DMS 273 treated with DMSO at 0.1 percent for 48 hours (cell line): ENCODE measurements around the gene NAA60.
A peak's percentile ranks its signal among the peaks of the same experiment; 100 is the strongest.
"Not testable (repeated sequence)": the region's sequence is repeated elsewhere in the genome, so short reads cannot be mapped to it uniquely, and the experiment has no call there.

Experiments
- DNase-seq: peaks from one replicate; lab custom pipeline; 2025; lab: John Stamatoyannopoulos, UW

Gene NAA60

DNA sequence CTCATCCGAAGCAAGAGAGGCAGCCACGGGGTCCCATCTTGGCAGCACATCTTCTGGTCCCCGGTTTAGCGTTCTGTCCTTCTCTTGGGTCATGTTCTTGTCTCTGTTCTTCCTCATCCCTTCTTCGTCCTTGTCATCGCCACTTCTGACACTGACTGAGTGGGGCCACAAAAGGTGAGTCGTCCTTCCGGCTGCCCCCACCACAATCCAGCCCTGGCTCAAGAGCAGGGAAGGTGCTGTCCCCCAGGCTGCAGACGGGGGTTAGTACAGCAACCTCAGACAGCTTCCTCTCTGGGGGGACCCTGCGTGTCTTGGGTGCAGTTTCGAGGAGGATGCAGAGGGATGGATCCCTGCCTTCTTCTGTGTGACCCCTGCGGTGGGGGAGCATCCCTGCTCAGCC lies 21.8 kb downstream of the NAA60 start:
- no peak for DNase-seq

DNA sequence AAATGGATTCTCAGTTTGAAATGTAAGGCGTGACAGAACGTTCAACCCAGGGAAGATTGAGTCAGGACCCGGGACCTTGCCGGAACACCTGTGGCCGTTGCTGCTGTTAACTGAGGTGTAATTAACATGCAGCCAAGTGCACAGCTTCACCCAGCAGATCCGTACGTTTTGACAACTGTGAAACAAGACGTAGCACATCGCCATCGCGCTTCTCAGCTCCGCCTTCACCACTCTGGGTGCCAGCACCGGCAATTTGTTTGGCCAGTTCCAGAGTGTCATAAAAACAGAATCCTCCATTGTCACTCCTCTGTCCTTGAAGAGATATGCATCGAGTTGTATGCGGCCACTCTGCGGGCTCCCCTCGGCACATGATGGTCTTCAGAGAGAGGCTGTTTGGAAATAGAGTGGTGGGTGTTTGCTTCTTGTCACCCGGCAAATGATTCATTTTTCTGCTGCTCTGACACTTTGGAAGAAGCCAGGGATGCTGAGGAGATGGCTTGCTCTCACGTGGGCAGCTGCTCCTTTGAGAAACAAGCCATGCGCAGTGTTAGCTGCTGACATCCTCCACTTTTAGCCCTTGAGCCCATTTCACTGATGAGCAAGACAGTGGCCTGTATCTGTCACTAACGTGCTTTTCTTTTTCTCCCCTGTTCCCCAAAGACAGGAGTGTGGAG lies 22.6 kb downstream of the NAA60 start:
- DNase-seq: no peak

DNA sequence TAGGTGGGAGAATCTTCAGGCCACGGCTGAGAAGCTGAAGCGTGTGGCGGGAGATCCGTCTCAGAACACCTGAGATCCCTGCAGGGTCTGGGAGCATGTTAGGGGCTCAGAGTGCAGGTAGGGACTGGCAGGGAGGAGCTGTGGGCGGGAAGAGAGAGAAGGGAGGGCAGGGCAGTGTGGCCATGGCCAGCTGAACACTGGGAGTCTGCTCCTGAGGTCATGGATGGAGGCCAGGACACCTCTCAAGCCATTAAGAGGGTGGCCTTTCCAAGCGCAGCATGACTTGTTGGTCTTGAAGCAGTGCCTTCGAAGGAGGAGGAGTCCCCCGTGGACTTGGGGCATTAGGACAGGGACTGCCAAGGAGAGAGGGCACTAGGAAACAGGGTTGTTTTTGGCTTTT lies 23.7 kb downstream of the NAA60 start:
- DNase-seq: no peak

DNA sequence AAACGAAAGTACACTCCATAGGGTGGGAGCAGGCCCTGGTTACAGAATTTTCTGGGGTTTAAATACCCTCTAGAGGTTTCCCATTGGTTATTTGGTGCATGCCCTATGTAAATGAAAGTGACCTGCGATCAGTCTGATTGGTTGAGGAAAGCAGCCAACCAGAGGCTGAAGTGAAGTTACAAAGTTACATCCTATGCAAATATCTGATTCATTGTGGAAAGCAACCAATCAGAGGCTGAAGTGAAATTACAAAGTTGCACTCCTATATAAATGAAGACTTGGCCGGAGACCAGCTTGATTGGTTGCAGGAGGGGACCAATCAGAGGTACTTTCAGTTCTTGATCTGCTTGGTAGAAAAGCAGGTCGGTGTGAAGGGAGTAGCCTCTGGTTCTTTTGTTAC lies 24.4 kb downstream of the NAA60 start:
- peak; percentile 6 for DNase-seq

DNA sequence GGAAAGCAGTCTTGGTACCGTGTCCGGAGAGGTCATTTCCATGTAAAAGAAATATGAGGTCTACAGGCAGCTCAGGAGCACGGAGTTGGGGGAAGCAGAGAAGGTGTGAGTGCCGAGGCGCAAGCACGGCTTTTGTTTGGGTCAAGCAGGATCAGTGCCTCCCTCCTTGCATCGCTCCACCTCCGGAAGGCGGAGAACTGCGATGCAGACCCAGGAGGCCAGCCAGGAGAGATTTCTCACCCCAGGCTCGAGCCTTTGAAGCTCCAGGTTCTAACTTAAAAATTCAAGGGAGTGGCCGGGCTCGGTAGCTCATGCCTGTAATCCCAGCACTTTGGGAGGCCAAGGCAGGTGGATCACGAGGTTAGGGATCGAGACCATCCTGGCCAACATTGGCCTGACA lies 25.0 kb downstream of the NAA60 start:
- no peak for DNase-seq

DNA sequence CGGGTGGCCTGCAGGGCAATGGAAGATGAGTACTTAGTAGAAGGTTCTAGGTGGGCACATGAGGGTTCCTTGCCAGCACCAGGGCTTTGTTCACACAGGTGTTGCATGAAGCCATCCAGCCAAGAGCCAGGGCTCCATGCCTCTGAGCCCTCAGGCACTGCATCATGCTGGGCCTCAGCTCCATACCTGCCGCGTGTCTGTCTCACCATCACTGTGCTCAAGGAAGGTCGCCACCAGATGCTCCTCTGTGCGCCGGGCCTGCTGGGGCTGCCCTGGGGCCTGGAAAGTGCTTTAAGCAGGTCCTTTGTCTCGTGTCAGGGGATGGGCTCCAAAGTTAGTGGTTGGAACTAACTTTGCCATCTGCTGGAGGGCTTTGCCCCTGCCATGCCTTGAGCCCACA lies 26.3 kb downstream of the NAA60 start:
- no peak for DNase-seq

DNA sequence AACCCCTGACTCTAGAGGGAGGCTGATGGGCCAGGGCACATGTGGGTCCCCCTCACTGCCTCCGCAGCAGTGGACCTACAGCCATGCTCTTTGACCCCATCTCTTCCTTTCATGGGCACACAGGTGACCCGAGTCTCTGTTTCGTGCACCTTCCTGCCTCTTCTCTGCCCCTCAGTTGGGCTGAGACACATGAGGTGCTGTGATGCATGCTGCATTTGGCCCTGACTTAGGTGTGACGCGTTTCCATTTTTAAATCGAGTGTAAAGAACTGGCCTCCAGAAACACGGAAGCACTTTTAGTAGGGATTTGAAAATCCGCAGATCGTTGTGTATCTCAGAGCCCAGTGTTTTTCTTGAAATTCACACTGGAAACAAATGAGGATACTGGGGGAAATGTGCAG lies 27.2 kb downstream of the NAA60 start:
- DNase-seq: no peak

DNA sequence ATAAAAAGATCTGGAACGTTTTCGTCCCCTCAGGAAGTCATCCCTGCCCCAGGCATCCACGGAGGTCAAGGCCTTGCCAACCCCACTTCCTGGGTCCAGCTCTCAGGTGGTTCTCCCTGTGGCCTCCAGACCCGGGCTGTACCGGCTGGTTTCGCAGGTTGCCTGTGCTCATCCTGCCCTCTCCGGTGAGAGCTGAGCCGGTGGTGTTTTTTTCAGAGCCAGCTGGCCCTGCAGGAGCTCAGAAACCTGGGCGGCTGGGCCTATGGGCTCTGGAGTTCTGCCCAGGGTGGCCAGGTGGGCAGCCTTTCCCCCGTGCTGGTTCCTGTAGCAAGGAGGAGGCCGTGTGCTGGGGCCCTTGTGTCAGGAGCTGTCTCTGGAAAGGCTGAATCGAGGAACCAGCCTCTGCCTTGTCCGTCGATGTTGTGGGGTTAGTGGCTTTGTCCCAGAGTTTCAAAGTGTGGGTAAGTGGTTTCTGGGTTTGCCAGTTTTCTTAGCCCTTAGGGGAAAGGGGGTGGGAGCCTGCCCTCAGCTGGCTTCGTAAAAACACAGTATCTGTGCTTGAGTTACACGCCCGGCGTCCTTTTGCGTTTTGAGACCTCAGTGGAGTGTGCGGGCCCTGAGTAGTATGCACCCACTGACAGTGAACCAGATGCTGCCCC lies 28.2 kb downstream of the NAA60 start:
- DNase-seq: no peak

DNA sequence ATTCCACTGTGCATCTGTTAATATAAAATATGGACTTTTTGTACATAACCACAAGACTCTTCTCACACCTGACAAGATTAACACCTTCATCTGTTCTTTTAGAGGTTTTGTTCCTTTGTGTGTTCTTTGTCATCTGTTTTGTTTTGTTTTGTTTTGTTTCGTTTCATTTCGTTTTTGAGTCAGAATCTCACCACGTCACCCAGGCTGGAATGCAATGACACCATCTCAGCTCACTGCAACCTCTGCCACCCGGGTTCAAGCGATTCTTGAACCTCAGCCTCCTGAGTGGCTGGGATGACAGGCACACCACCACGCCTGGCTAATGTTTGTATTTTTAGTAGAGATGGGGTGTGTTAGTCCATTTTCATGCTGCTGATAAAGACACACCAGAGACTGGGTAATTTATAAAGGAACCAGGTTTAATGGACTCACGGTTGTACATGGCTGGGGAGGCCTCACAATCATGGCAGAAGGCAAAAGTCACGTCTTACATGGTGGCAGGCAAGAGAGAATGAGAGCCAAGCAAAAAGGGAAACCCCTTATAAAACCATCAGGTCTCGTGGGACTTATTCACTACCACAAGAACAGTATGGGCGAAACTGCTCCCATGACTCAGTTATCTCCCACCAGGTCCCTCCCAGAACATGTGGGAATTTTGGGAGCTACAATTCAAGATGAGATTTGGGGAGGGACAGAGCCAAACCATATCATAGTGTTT lies 29.6 kb downstream of the NAA60 start:
- DNase-seq: no peak

DNA sequence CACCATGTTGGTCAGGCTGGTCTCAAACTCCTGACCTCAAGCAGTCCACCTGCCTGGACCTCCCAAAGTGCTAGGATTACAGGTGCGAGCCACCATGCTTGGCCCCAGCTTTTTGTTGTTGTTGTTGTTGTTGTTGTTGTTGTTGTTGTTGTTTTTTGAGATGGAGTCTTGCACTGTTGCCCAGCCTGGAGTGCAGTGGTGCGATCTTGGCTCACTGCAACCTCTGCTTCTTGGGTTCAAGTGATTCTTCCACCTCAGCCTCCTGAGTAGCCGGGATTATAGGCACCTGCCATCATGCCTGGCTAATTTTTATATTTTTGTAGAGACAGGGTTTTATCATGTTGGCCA lies 30.1 kb downstream of the NAA60 start:
- not testable (repeated sequence) for DNase-seq

DNA sequence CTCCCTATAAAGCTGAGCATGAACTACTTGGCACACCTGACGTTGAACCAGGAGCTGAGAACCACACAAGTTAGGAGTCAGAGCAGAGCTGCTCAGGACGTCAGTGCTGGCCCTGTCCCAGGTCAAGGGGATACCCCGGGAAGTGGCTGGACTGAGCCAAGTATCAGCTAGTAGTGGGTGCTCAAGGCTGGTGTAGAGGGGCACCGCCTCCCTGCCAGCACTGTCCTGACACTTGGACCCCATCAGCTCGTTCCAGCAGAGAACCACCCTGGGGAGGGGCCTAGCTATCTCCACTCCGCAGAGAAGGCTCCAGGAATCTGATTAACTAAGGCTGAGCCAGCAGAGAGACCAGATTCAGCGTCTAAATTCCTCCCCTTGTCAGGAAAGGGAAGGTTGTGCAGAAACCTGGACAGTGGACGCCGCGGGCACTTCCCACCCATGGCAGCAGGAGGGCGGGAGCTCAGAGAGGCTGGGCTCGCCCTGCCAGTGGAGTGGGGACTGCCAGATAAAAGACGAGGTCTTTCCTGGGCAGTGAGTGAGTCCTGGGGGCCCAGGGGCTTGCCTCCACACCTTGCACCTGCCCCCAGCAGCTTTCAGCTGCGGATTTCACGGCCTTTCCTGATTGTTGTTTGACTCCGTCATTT lies 30.8 kb downstream of the NAA60 start:
- no peak for DNase-seq

DNA sequence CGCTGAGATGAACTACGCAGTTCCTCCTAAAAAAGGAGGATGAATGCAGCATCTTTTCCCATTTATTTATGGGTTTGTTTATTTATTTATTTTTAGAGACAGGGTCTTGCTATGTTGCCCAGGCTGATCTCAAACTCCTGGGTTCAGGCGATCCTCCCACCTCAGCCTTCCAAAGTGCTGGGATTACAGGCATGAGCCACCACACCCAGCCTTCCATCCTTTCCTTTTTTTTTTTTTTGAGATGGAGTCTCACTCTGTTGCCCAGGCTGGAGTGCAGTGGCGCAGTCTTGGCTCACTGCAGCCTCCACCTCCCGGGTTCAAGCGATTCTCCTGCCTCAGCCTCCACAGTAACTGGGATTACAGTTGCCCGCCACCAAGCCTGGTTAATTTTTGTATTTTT lies 31.4 kb downstream of the NAA60 start:
- not testable (repeated sequence) for DNase-seq

DNA sequence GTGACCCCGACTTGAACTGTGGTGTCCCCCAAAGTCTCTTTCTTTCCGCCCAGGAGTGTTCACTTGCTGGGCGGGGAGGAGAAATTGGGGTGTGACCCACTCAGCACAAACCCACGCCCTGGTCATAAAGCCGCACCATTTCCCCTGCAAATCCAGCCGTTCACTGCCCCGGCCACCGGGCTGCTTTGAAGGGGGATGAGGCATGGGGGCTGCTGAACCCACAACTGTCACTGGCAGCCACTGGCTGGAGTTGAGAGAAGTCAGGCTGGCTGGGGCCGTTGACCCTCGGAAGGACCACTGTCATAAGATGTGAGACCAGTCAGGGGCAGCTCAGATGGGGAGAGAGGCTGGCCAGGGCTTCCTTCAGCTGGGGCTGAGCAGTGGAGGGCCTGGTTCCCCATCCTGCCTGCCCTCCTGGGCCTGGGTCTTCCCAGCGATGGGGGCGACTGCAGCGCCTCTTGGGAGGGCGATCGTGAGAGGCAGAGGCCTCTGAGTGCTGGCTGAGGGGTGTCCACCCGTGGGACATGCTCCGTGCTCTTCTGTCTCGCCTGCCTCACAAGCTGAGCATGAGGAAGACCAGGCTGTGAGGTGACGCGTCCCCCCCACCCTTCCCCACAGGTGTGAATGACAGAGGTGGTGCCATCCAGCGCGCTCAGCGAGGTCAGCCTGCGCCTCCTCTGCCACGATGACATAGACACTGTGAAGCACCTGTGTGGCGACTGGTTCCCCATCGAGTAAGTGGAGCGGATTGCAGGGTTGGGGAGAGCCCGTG lies 32.3 kb downstream of the NAA60 start:
- no peak for DNase-seq

DNA sequence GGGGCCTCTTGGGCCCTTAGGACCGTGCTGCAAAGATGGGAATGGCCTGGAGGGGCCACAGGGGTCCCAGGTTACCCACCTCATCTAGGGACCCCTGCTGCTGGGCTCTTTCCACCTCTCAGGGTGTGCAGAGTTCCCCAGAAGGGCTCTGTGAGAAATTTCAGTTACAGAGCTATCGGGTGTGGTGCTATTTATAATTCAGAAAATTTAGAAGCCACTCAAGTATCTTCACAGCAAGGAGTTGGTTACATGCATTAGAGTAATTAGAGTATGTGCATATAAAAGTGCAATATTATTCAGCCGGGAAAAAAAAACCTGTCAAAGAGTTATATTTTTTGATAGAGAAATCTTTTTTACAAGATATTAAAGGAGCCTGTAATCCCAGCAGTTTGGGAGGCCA lies 32.9 kb downstream of the NAA60 start:
- DNase-seq: no peak

DNA sequence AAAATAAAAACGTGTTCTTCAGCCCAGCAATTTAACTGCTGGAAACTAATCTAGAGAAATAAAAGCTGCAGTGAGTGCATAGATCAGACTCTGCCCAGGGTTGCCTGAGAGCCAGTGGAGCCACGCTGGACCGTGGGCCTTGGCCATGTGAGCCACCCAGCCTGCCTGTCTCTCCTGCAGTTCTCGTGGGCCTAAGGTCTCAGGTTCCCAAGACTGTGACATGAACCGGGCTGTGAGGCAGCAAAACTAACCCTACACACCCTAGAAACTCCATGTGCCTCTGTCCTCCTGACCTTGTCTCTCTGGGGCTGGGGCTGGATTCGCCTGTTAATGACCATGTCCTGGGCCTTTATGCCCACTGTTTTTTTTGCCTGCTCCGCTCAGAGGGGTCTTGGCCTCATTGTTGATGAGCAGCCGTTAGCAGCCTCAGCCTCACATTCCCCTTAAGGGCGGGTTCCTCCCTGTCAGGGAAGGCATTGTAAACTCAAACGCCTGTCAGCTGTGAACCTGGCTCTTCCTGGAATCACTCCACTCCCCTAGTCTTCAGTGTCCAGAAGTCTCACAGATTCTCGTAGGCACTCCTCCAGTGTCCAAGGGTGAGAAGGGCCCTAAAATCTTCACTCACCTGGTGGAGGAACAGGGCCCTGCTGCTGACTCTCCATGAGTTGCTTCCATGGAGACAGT lies 34.9 kb downstream of the NAA60 start:
- no peak for DNase-seq

DNA sequence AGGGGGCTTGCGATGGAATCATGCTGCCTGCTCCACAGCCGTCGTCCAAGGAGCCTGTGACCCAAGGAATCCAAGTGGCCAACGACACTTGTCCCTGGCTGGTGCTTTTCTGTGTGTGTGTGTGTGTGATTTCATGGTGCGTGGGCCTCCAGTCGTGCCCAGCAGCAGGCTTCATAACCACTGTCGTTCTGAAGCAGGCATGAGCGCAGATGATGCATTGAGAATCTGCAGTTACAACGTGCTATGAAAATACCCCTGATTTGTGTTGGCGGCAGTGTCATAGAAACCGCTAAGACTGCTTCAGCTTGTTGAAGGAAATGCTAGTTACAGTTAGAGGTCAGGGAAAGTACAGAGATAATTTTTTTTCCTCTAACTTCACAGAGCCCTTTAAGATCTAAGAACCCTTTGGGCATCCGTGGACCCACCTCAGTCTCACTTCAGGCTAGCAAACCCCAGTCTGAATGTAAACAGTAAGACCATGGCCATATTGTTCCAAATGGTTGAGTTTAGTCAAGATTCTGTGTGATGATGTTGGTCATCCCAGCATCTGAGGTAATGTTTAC lies 36.3 kb downstream of the NAA60 start:
- DNase-seq: no peak

DNA sequence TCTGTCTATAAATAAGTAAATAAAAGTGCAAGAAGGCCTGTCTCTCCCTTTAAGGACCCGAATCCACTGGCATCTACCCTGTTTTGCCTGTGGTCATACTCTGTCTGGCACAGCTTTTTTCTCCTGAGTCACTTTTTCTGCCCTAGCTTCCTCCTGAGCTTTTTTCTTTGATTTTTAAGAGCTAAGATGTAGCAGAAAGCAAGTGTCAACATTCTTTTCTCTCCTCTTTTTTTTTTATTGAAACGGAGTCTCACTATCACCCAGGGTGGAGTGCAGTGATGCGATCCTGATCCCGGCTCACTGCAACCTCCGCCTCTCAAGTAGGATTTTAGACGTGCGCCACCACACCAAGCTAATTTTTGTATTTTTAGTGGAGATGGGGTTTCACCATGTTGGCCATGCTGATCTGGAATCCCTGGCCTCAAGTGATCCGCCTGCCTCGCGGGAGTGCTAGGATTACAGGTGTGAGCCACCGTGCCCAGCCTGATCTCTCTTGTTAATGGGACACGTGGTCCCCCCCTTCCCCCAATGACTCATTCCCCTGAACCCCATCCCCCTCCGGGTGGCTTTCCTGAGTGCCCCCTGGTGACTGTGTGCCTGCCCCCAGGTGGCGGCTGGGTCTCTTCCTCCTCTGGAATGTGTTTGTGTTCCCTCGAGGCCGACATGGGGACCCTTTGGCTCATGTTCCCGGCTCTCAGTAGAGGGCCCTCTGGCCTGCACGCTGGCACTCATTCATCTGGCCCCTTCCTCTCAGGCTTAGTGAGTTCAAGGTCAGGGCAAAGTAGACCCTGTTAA lies 37.6 kb downstream of the NAA60 start:
- no peak for DNase-seq

DNA sequence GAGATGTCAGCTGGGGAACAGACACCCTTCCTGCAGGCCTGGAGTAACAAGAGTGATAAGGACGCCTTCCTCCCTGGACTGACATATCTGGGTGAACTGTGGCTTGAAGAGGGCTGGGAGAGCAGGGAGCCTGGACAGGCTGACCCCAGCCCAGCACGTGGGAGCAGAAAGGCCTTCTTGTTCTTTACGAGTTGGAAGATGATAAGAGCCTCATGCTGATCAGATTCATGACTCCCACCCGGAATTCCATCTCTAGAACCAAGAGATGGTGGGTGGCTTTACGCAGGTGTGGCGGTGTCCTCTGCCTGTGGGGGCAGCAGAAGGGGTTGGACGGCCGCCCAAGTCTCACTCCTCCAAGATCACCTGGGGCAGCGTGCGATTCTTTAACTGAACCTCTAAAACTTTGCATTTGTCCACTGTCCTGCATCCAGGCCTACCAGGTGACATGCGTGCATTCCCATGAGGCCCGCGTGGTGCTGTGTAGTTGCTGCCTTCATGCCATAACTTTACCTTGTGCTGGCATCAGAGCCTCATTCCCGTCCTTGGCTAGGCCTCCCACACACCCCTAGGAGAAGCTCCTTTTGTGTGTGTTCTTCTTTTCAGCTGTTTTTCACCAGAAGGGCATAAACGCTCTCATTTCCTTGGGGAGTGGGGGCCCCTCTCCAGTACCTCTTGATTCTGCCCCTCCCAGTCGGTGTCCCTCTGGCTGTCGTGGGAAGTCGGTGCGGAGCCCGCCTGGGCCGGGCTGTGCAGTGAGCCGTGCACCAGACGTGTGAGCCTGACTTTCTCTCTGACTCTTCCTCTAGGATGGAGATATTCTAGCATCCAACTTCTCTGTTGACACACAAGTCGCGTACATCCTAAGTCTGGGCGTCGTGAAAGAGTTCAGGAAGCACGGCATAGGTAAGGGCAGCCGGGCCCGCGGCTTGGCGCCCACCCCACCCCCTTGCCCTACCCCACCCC lies 38.5 kb downstream of the NAA60 start:
- no peak for DNase-seq

DNA sequence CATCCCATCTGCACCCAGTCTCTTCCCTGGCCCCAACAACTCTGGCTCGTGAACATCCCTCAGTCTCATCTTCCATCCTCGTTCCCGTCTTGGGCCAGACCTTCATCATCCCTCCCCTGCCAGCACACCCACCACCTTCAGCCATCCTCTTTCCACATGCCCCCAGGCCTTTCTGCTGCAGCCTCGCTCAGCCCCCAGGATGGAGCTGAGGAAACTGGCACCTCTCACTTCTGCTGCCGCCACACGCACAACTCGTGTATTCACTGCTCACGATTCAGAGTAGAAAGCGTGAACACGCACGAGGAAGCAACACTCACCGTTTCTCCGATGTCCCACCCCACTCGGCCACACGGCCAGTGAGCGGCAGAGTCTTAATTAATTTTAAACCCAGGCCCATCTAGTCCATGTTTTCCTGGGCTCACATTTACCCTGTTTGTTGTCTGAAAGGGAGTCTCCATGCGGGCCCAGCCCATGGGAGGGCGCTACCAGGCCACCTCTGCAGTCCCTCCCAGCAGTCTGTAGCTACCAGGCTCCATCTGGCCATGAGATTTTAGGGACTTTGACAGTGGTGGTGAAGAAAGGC lies 39.3 kb downstream of the NAA60 start:
- no peak for DNase-seq
